Measurements from ENCODE around the gene DRG2.

The DRG2 gene

DNA sequence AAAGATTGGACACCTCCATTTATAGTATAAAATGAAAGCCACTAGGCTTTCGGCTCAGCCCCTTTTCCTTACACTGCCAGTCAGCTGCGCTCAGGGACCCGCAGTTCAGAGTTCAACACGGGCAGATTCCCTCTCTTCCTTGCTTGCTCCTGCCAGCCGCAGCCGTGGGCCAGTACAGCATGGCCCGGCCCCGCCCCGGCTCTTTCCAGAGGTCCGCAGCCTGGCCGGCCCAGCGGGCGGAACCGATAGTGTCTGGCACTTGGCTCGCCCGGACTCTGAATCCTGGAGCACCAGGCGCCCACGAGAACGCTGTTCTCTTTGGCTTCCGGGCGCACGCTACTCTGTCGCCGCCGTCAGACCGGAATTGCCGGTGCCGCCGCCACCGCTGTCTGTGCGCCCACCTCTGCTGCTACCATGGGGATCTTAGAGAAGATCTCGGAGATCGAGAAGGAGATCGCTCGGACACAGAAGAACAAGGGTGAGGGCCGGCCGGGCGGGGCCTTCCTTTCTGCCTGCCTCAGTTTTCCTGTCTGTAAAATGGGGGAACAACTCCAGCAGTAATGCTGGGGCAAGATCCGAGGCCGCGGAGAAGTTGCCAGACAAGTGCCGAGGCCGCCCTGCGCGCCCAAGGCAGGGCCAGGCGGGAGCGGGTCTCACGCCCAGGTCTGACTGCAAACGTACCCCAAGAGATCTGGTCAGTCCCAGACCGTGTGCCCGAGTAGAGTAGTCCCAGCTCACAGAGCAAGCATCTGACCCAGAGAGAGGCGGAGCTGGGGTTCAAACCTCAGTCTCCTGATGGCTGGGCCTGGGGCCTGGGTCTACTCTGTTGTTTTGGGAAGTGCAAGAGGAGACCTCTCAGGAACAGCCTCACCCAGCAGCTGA, at the start of gene DRG2:
DRG2 (plus strand) TSS at position 339 of the 882 bp plus-strand sequence; CDS start at position 415, 76 bp downstream.
- peak; percentile 84 for DNase-seq

DNA sequence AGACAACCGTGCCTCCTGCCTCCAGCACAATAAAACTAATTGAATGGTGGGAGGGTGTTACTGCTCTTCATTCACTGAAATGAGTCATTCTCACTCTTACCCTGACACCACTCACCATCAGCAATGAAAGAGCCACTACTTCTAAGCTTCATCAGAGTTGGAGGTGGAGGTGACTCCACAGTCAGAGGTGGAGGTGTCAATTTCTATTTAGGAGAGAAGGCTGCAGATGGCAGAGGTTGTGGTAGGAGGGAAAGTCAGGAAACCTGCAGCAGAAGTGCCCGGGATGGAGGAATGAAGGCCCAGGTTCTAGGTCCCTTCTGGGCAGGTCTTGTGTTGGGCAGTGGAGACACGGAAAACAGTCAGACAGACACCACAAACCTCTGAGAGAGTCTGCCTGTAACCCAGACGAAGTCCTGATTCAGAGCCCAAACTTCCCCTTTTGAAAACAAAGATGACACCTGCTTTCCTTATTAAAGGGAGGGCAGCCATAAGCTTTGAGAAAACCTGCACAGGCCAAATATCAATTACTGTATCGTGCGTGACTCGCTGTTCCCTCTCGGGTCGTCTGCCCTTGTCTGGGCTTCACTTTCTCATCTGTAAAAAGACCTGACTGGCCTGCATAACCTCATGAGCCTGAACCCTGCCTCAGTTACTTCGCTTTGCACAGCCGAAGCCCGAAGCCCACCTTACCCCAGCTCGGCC, 49.4 kb upstream of the DRG2 start:
- DNase-seq = no peak

DNA sequence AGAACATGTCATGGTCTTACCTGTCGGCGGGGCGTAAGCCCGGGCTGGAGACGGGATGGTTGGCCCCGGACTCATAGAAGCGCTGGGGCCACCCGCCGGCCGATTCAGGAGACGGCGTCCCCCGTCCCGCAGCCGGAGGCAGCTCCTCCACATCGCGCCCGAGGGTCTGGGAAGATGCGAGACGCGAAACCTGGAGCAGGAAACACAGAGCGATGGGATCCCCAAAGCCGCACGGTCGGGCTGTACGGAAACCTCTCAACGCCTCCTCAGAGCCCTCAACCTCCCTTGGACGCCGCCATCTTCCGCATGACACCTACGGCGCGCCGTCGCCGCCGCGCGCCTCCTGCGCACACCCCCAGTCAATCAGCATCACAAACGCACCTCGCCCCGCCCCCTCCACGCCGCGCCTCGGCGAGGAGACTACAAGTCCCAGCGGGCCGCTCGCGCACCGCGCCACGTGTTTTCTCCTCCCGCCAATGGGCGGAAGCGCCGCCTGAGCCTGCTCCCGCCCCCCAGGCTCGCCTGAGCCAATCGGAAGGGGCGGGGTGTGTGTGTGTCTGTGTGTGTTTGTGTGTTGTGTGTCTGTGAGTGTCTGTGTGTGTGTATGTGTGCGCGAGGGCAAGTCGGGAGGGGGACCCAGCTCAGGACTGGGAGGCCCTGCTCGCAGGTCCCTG, 48.8 kb upstream of the DRG2 start, which contains the start of the genes ATPAF2 and GID4:
ATPAF2 (minus strand) TSS at position 308 of the 674 bp plus-strand sequence; CDS start at position 153, 155 bp downstream.
GID4 (plus strand) TSS at position 548 of the 674 bp plus-strand sequence; CDS start at position 605, 57 bp downstream.
- peak; percentile 100 for DNase-seq

DNA sequence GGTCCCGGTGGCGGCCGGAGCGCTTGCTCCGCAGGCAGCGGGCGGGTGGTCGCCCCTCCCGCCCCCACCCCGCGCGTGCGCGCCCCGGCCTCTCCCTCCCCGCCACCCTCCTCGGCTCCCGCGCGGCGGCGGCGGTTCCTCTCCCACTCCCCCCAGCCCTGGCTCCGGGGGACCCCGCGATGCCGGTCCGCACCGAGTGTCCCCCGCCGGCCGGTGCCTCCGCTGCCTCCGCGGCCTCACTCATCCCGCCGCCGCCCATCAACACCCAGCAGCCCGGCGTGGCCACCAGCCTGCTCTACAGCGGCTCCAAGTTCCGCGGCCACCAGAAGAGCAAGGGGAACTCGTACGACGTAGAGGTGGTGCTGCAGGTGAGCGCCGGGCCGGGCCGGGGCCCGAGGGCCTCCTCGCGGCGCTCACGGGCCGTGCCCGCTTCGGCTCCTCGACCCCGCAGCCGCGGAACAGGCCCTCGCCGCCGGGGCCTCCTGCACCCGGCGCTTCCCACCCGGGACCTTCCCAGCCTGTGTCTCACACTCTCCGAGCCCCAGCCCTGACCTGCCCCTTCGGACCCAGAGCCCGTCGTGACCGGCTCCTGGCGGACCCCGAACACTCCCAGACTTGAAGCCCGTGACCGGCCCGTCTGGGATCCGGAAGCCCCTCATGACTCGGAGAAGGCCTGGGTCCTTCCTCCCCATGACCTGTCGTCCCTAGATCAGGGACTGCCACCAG, 48.0 kb upstream of the DRG2 start:
- no peak for DNase-seq

GRCh38 chr17:18040261-18040858, 47.4 kb upstream of the DRG2 start:
- DNase-seq = no peak

- no peak for DNase-seq
These were observed 46.0 kb upstream of the DRG2 start for GRCh38 chr17:18041776-18042175.

DNA sequence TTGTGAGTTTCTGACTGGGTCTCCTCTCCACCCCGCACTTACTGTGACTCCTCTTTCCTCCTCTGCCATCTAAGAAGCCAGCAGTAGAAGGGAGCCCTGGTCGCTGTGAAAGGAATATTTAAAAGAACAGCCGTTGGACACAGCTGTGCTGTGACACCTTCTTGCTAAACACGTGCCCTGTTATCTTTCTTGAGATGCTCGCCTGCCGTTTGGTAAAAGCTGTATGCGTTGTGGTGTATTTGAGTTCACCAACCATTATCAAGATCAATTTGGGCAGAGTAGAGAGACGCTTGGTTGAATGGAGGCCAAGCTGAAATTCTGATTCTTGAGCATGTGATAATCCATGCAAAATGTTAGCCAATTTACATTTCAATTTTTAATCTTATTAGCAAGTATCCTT, 44.8 kb upstream of the DRG2 start:
- DNase-seq = no peak

DNA sequence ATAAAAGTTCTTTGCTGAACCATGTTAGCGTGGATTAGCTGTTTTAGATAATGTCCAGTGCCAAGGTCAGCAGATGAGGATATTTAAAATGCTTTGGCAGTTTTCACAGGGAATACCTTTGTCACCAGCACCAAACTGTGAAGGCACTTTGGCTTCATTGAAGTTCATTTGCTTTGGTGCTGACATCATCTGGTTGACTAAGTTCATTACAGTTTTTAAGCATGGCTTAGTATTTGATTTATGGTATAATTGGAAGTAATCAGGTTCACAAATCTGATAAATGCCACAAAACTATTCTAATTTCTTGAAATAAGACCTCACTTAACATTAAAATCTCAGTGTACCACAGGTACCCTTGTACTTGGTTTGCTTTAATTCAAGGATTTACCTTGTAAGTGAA, 44.3 kb upstream of the DRG2 start:
- no peak for DNase-seq

- DNase-seq = no peak
These were observed 43.1 kb upstream of the DRG2 start for GRCh38 chr17:18044609-18045008.

GRCh38 chr17:18045691-18046350, 41.9 kb upstream of the DRG2 start:
- DNase-seq = no peak

- DNase-seq = no peak
These were observed 32.2 kb upstream of the DRG2 start for GRCh38 chr17:18055597-18055996.

- DNase-seq = no peak
These were observed 31.5 kb upstream of the DRG2 start for GRCh38 chr17:18056214-18056613.

- DNase-seq = no peak
These were observed 28.5 kb upstream of the DRG2 start for GRCh38 chr17:18059283-18059682.

DNA sequence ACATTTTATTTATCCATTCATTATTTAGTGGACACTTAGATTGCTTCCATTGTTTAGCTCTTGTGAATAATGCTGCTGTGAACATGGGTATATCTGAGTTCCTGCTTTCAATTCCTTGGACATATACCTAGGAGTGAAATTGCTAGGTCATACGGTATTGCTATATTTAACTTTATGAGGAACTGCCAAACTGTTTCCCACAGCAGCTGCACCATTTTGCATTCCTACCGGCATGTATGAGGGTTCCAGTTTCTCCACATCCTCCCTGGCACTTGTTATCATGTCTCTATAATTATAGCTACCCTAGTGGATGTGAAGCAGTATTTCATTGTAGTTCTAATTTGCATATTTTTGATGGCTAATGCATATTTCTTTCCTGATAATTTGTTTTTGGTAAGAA, 23.7 kb upstream of the DRG2 start:
- no peak for DNase-seq

- DNase-seq = no peak
These were observed 22.2 kb upstream of the DRG2 start for GRCh38 chr17:18065546-18065945.

- no peak for DNase-seq
These were observed 20.9 kb upstream of the DRG2 start for GRCh38 chr17:18066866-18067265.

GRCh38 chr17:18069101-18069500, 18.6 kb upstream of the DRG2 start:
- DNase-seq = no peak

DNA sequence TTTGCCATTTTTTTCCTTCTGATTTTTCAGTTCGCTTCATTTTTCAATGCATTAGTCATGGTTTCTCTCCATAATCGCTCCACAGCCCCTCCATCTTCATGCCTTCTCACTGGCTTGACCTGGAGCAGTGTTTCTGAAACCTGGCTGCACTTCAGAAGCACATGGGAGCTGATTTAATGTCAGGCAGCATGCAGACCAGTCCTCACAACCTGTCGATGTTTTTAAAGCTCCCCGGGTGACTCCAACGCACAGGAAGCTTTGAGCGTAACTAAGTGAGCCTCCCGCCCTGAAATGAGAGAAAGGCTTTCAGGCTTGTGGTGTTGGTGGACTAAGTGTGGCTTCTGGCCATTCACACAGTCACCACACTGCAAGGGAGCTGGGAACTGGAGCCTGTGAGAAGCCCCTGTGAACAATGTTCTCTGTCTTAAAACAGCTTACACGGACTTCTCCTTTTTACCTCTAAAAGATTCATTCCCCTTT, 16.8 kb upstream of the DRG2 start:
- no peak for DNase-seq

DNA sequence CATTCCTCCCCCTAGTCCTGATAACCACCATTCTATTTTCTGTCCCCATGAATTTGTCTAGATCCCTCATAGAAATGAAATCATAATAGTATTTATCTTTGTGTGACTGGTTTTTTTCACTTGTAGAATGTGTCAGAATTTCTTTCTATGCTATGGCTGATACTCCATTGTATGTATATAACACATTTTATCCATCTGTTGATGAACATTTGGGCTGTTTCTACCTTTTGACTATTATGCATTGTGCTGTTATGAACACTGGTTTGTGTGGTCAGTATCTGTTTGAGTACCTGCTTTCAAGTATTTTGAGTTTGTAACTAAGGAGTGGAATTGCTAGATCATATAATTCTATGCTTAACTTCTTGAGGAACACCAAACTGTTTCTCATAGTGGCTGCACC, 16.0 kb upstream of the DRG2 start:
- DNase-seq = no peak

DNA sequence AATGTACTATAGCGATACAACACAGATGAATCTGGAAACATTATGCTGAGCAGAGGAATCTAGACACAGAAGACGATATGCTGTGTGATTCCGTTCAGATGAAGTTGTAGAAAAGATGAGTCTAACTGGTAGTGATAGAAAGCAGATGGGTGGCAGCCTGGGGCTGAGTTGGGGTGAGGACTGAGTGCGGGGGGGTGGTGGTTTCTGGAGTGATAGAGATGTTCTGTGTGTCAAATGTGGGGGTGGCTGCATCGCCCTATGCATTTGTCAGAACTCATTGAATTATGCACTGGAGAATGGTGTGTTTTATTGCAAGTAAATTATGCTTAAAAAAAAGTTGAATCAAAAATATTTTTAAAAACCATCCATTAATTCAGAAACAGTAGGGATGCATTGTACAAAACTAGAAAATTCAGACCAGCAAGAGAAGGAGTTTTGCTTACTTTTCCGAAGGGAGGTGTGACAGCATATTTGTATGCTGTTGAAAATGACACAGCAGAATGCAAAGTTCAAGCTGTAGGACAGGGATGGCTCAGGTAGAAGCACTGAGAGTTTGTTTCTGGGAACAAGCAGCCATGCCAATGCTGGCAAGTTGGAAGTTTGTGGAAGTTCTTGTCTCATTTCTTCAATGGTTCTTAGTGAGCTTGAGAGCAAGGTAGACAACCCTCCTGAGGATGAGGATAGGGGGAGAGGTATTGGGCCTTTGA, 13.0 kb upstream of the DRG2 start:
- DNase-seq = no peak

DNA sequence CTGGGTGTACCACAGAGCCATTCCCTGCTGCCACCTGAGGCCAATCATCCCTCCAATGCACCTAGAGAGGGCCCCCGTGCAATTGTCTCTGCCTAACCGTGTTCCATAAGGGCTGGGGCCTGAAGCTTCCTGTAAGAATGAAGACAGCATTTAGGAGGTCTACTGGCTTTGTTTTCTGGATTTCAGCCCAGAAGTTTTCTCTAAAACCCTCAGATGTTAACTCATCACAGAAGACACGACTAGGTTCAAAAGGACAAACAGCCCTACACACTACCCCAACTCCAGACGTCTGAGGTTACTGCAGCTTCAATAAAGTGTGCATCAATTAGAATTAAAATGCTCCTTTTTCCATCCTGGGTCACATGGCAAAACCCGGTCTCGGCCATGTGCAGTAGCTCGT, 10.8 kb upstream of the DRG2 start:
- no peak for DNase-seq

Measured in activated gamma-delta T cell treated with Interleukin-2 at 50 U/mL for 16 hours (primary cell).